A673 (cell line): Measurements from ENCODE around the gene IFFO2.

Source experiments
- CTCF ChIP-seq: fragments of 300-800, 200-600 bp; sonication (generic); conservative IDR thresholded peaks from 2 replicates; pipeline ENCODE4 v1.5.1; 2017; ENCODE audit warnings: low read depth, mild to moderate bottlenecking, antibody characterized with exemption, low read length, moderate library complexity, mixed read lengths
- EZH2 ChIP-seq: fragments of 200-600 bp; sonication (generic); IDR thresholded peaks from 2 replicates; pipeline ENCODE4 v1.6.1; 2017; ENCODE audit warnings: borderline replicate concordance, low read depth, mild to moderate bottlenecking, mixed read lengths, antibody characterized with exemption, low read length; ENCODE audit not compliant: poor library complexity, severe bottlenecking

DNA sequence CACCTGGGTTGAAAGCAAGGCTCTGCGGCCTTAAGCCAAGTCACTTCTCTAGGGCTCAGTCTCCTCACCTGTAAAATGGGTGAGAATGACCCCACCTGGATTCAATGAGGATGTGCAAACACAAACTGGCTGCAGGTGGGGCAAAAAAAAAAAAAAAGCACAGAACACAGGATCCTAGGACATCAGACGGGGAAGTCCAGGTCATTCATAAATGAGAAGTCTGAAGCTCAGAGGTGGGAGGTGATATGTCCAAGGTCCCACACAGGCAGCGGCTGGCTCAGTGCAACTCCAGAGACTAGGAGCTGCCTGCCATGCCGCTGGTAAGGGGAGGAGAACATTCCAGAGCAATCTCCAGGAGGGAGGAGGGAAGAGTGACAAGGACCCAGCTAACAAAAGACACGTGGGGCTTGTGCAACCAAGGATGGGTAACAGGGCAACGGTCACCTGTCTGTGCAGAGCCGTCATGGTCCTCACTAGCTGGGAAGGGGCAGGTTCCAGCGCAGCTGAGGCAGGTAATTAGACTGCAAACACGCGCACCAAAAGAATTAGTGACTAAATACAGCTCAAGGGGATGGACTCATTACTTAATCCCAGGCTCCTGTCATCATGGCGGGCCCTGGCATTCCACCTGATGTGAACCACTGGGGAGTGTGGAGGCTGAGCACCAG is 19.5 kb downstream of the IFFO2 start:
- TF ChIP-seq EZH2, result no peak
- no peak for TF ChIP-seq CTCF
